22Rv1 (cell line): ENCODE data around the gene MPHOSPH10.
A peak's percentile ranks its signal among the peaks of the same experiment; 100 is the strongest.

Experiments
- H3K27ac ChIP-seq: fragments of 450-650 bp; 2 replicates; pipeline ENCODE4 v1.5.1; 2017
- ZFX ChIP-seq: fragments of 450-650 bp; IDR thresholded peaks from 2 replicates; pipeline ENCODE4 v1.6.1; 2017; ENCODE audit warnings: antibody characterized with exemption, borderline replicate concordance
- TF ChIP-seq, protein P1 (sequence below): fragments of 450-650 bp; IDR thresholded peaks from 2 replicates; pipeline ENCODE4 v1.5.1; 2017; ENCODE audit warnings: mild to moderate bottlenecking

Gene MPHOSPH10

DNA sequence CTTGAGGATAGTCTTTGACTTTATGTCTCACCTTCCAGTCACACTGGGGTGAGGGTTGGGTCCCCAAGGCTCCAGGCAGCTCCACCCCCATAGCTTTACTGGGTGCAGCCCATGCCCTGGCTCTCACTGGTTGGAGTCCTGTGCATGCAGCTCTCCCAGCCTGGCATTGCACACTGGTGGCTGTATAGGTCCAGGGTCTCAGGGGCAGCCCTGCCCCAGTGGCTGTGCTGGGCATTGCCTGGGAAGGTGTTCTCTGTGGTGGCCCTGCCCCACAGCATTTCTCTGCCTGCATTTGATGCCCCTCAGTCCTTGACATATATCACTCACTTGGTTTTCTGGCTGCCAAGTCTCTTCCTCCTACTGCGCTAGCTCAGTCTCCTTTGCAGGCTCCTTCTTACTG is 21.2 kb downstream of the MPHOSPH10 start:
- no peak overlapping the region for H3K27ac ChIP-seq
- TF ChIP-seq ZFX: no peak
- TF ChIP-seq, protein P1, sequence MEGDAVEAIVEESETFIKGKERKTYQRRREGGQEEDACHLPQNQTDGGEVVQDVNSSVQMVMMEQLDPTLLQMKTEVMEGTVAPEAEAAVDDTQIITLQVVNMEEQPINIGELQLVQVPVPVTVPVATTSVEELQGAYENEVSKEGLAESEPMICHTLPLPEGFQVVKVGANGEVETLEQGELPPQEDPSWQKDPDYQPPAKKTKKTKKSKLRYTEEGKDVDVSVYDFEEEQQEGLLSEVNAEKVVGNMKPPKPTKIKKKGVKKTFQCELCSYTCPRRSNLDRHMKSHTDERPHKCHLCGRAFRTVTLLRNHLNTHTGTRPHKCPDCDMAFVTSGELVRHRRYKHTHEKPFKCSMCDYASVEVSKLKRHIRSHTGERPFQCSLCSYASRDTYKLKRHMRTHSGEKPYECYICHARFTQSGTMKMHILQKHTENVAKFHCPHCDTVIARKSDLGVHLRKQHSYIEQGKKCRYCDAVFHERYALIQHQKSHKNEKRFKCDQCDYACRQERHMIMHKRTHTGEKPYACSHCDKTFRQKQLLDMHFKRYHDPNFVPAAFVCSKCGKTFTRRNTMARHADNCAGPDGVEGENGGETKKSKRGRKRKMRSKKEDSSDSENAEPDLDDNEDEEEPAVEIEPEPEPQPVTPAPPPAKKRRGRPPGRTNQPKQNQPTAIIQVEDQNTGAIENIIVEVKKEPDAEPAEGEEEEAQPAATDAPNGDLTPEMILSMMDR: no peak

DNA sequence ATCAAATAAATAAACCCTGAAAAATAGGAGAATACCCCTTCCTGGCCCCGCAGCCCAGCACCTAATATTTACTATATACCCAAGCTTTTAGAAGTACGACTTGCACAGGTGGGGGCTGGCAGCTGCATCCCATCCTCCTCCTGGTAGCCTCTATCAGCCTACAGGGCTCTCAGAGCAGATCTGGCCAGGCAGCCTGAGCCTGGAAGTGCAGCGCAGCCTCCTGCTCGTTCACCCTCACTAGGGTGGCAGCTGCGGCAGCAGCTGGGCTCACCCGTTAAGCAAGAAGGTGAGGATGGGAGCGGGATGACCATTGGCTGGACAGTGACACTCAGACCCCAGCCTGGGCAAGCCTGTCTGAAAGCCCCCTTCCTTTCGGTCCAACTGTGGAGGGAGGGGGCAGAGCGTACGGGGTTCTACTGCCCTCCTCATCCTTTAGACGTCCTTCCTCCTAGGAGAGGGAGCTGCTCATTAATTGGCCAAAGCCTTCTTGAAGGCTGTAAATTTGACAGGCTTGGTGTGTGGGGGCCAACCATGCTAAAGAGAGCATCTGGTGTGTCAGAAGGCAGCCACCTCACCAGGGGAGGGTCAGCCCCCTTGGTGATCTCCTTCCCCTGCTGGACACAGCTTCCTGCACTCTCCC is 23.3 kb downstream of the MPHOSPH10 start:
- TF ChIP-seq ZFX: no peak
- TF ChIP-seq, protein P1: no peak
- no peak overlapping the region for H3K27ac ChIP-seq

DNA sequence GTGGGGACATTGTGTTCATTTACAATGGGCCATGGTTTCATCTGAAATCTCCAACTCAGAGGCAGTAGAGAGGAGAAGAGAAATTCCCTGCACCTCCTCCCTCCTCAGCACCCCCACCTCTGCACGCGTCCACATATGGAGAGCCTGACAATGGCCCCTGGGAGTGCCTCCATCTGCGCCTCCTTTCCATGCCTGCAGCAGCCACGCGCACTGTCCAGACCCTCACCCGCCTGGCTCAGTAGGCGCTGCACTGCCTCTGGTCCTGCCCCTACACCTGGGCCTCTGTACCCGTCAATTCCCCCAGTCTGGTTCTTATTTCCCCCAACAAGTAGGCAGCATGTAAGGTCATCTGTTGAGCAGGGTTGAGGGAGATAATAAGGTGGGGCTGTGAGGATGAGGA is 23.8 kb downstream of the MPHOSPH10 start:
- H3K27ac ChIP-seq: no peak overlapping the region
- TF ChIP-seq ZFX: no peak
- TF ChIP-seq, protein P1: no peak

- TF ChIP-seq, protein P1: peak; percentile 39
- no peak for TF ChIP-seq ZFX
- no peak overlapping the region for H3K27ac ChIP-seq
These were observed 24.4 kb downstream of the MPHOSPH10 start for GRCh38 chr2:71154798-71155197.

GRCh38 chr2:71155846-71156245 is 25.4 kb downstream of the MPHOSPH10 start:
- no peak for TF ChIP-seq ZFX
- TF ChIP-seq, protein P1: no peak
- H3K27ac ChIP-seq: no peak overlapping the region

DNA sequence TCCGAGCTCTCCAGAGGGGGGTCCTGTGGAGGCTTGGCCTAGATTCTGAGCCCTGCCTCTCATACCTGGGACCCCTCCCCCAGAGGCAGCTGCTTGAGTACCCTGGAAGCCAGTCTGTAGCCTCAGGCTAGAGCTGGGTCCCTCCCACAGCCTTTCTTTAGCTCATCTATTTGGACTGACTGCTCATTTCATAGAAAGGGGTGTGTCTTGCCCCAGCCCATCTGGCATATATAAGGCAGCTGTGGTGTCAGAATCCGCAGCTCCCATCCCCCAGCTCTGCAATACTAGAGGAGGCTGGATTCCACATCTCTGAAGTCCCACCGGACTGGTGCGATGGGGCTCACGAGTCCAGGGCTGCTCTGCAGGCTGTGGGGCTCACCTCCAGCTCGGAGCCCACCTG is 26.1 kb downstream of the MPHOSPH10 start:
- TF ChIP-seq, protein P1: no peak
- no peak for TF ChIP-seq ZFX
- H3K27ac ChIP-seq: no peak overlapping the region

- TF ChIP-seq, protein P1: peak; percentile 82
- no peak for TF ChIP-seq ZFX
These were observed 26.8 kb downstream of the MPHOSPH10 start for GRCh38 chr2:71157124-71157793.

More at GRCh38 chr2:71157124-71157793, 26.8 kb downstream of the MPHOSPH10 start:
- H3K27ac ChIP-seq: no peak overlapping the region
